HepG2 (cell line): ENCODE measurements around the gene HELZ. TPM values are rescaled to one million over a fixed set of nuclear protein-coding genes. Genes with fewer than 3 reads are reported as not detected.

Source experiments
- ARHGAP35 ChIP-seq: sonication (generic); formaldehyde crosslinking; IDR thresholded peaks from 2 replicates; pipeline ENCODE4 v1.9.0; 2022; ENCODE audit warnings: mild to moderate bottlenecking, inconsistent platforms, moderate library complexity, missing genetic modification reagents, borderline replicate concordance
- CREB3 ChIP-seq: sonication (generic); formaldehyde crosslinking; IDR thresholded peaks from 2 replicates; pipeline ENCODE4 v1.5.0; 2020; ENCODE audit warnings: missing genetic modification reagents
- CREBL2 ChIP-seq: sonication (generic); formaldehyde crosslinking; IDR thresholded peaks from 2 replicates; pipeline ENCODE4 v1.8.1; 2023; ENCODE audit warnings: missing genetic modification reagents, mild to moderate bottlenecking, borderline replicate concordance
- GMEB2 ChIP-seq: IDR thresholded peaks from 2 replicates; pipeline ENCODE4 v1.6.1; 2016; ENCODE audit warnings: missing biosample characterization, missing genetic modification reagents, low read depth
- MAX ChIP-seq: IDR thresholded peaks from 2 replicates; pipeline ENCODE4 v1.6.1; 2012; ENCODE audit warnings: inconsistent platforms
- PCBP2 ChIP-seq: fragments of 200-400 bp; formaldehyde crosslinking; optimal IDR thresholded peaks from 2 replicates; pipeline ENCODE3; 2018; ENCODE audit warnings: low read length, low read depth; ENCODE audit not compliant: poor library complexity, severe bottlenecking
- POGZ ChIP-seq: sonication (generic); formaldehyde crosslinking; IDR thresholded peaks from 2 replicates; pipeline ENCODE4 v1.4.0; 2020; ENCODE audit warnings: mild to moderate bottlenecking, missing genetic modification reagents
- PRDM15 ChIP-seq: sonication (generic); formaldehyde crosslinking; IDR thresholded peaks from 2 replicates; pipeline ENCODE4 v1.4.0; 2020; ENCODE audit warnings: missing genetic modification reagents
- SP1 ChIP-seq, 2 experiments: fragments of 450-650 bp in 1 of 2; sonication (generic) in 1 of 2; formaldehyde crosslinking in 1 of 2; IDR thresholded peaks; 2 replicates each; pipeline versions ENCODE4 v1.4.0 to v1.6.1; 2016 to 2020; ENCODE audit warnings: missing genetic modification reagents in 1 of 2
- SSRP1 ChIP-seq: IDR thresholded peaks from 2 replicates; pipeline ENCODE4 v1.6.1; 2016; ENCODE audit warnings: control low read depth
- STAT5B ChIP-seq: sonication (generic); formaldehyde crosslinking; IDR thresholded peaks from 2 replicates; pipeline ENCODE4 v1.4.0; 2020; ENCODE audit warnings: missing genetic modification reagents
- THAP7 ChIP-seq: sonication (generic); formaldehyde crosslinking; IDR thresholded peaks from 2 replicates; pipeline ENCODE4 v1.8.1; 2023; ENCODE audit warnings: mild to moderate bottlenecking, missing genetic modification reagents
- THAP8 ChIP-seq: sonication (generic); formaldehyde crosslinking; IDR thresholded peaks from 2 replicates; pipeline ENCODE4 v1.5.1; 2020; ENCODE audit warnings: missing genetic modification reagents, mild to moderate bottlenecking, borderline replicate concordance
- ZBTB26 ChIP-seq: IDR thresholded peaks from 2 replicates; pipeline ENCODE4 v1.6.1; 2016; ENCODE audit warnings: missing compliant biosample characterization, missing genetic modification reagents, borderline replicate concordance
- ZBTB7B ChIP-seq: sonication (generic); formaldehyde crosslinking; IDR thresholded peaks from 2 replicates; pipeline ENCODE4 v1.4.0; 2020; ENCODE audit warnings: missing genetic modification reagents
- ZFYVE20 ChIP-seq: sonication (generic); formaldehyde crosslinking; IDR thresholded peaks from 2 replicates; pipeline ENCODE4 v1.8.0; 2023; ENCODE audit warnings: low read depth, mild to moderate bottlenecking, moderate library complexity, missing genetic modification reagents, borderline replicate concordance
- ZMAT5 ChIP-seq: sonication (generic); formaldehyde crosslinking; IDR thresholded peaks from 2 replicates; pipeline ENCODE4 v1.5.0; 2020; ENCODE audit warnings: mild to moderate bottlenecking, low read depth, missing genetic modification reagents, borderline replicate concordance
- ZNF10 ChIP-seq: sonication (generic); formaldehyde crosslinking; IDR thresholded peaks from 2 replicates; pipeline ENCODE4 v1.4.0; 2020; ENCODE audit warnings: mild to moderate bottlenecking, low read depth, missing genetic modification reagents, borderline replicate concordance
- ZNF616 ChIP-seq: sonication (generic); formaldehyde crosslinking; IDR thresholded peaks from 2 replicates; pipeline ENCODE4 v1.5.0; 2020; ENCODE audit warnings: low read depth, mild to moderate bottlenecking, missing genetic modification reagents
- ZNF776 ChIP-seq: sonication (generic); formaldehyde crosslinking; IDR thresholded peaks from 2 replicates; pipeline ENCODE4 v1.4.0; 2020; ENCODE audit warnings: mild to moderate bottlenecking, missing genetic modification reagents
- ZSCAN31 ChIP-seq: sonication (generic); formaldehyde crosslinking; IDR thresholded peaks from 2 replicates; pipeline ENCODE4 v1.5.0; 2020; ENCODE audit warnings: low read depth, mild to moderate bottlenecking, missing genetic modification reagents
- polyA plus RNA-seq, 8 experiments: library from polyadenylated mRNA; depleted of rRNA in 3 of 8; stranded (reverse) in 7 of 8; unstranded in 1 of 8; fragments of >200 nt; fragmentation: Illumina TruSeq in 4 of 8; extraction: Trizol in 4 of 8; gene quantifications; 2 replicates each; pipeline versions ENCODE4 v1.2.1 to v1.2.3, GENCODE V29; 2011 to 2016; ENCODE audit warnings: low read depth in 4 of 8, missing spikeins in 1 of 8, mixed read lengths in 1 of 8; ENCODE audit not compliant: insufficient read depth in 1 of 8
- total RNA-seq, 5 experiments: library from RNA; depleted of rRNA; stranded (reverse); fragments of >200 nt; fragmentation: Illumina TruSeq; extraction: Trizol; gene quantifications; 2 replicates each; pipeline ENCODE4 v1.2.3, GENCODE V29; 2016; ENCODE audit warnings: low read depth in 1 of 5

HELZ gene
- total and polyA plus RNA-seq, 2 of the 13 experiments (the other 11 are each of a cell fraction or from before 2014, with no cell fraction given): 35.3 to 52.4 TPM

- TF ChIP-seq CREBL2 (no peak), ZBTB26 (no peak), CREB3 (CRISPR knock-in tag) (no peak), THAP7 (CRISPR knock-in tag) (no peak), ARHGAP35 (CRISPR knock-in tag) (no peak), STAT5B (CRISPR knock-in tag) (no peak), ZNF616 (CRISPR knock-in tag) (no peak), PRDM15 (CRISPR knock-in tag) (no peak), PCBP2 (no peak), SP1 (IDR thresholded peaks at IDR 0.05) (no peak), SP1 (CRISPR knock-in tag; IDR thresholded peaks at IDR 0.05) (no peak), GMEB2 (CRISPR knock-in tag) (no peak), ZFYVE20 (CRISPR knock-in tag) (no peak), MAX (no peak), ZBTB7B (CRISPR knock-in tag) (no peak), ZMAT5 (no peak), ZNF10 (no peak), ZSCAN31 (CRISPR knock-in tag) (no peak), POGZ (CRISPR knock-in tag) (no peak), SSRP1 (CRISPR knock-in tag) (no peak), ZNF776 (CRISPR knock-in tag) (no peak), THAP8 (no peak)
Observed at GRCh38 chr17:67246403-67246652, 1.3 kb upstream of the HELZ start (continued).
